ENCODE results near the gene AHDC1. TPM values are rescaled to one million over a fixed set of nuclear protein-coding genes. Genes with fewer than 3 reads are reported as not detected.
A peak's percentile ranks its signal among the peaks of the same experiment; 100 is the strongest.

Gene AHDC1
- total and polyA plus RNA-seq, 9 of the 15 experiments (the other 6 are each of a cell fraction or from before 2014, with no cell fraction given), result 0.21 to 36.4 (median 4.7) TPM

- no peak for TF ChIP-seq FOXP4 (CRISPR knock-in tag; IDR thresholded peaks at IDR 0.05; ENCODE audit: borderline replicate concordance)
- no peak for TF ChIP-seq ZBTB8A (IDR thresholded peaks at IDR 0.05; ENCODE audit: partially characterized antibody)
- TF ChIP-seq EP300 (IDR thresholded peaks at IDR 0.05; ENCODE audit: low read length), result no peak
- TF ChIP-seq DPF2 (IDR thresholded peaks at IDR 0.05), result peak; percentile 63; the same call in 1 of the 2 replicates
- no peak for TF ChIP-seq ZNF445 (CRISPR knock-in tag; IDR thresholded peaks at IDR 0.05; ENCODE audit: low read depth)
- no peak for TF ChIP-seq SMARCC2 (IDR thresholded peaks at IDR 0.05; ENCODE audit: low read depth)
- no peak for TF ChIP-seq POLR3A (IDR thresholded peaks at IDR 0.05; ENCODE audit: borderline replicate concordance, extremely low read depth, insufficient read depth, insufficient read length)
- TF ChIP-seq NR2C1 (IDR thresholded peaks at IDR 0.05), result no peak
- no peak for TF ChIP-seq NR2C1 (tag; IDR thresholded peaks at IDR 0.05)
- no peak for TF ChIP-seq ZNF589 (CRISPR knock-in tag; IDR thresholded peaks at IDR 0.05; ENCODE audit: low read depth)
- no peak for TF ChIP-seq DIDO1 (tag; IDR thresholded peaks at IDR 0.05; ENCODE audit: low read depth)
- TF ChIP-seq SIRT6 (IDR thresholded peaks at IDR 0.05; ENCODE audit: low read depth, low read length), result no peak
- TF ChIP-seq RREB1 (CRISPR knock-in tag; IDR thresholded peaks at IDR 0.05), result no peak
- TF ChIP-seq NFE2L1 (tag; IDR thresholded peaks at IDR 0.05; ENCODE audit: borderline replicate concordance, low read depth), result no peak
- TF ChIP-seq ZNF134 (CRISPR knock-in tag; conservative IDR thresholded peaks at IDR 0.05), result no peak
- no peak for TF ChIP-seq ATF3 (IDR thresholded peaks at IDR 0.05)
- TF ChIP-seq ATF3 (CRISPR knock-in tag; conservative IDR thresholded peaks at IDR 0.05), result no peak
- TF ChIP-seq KDM1A (IDR thresholded peaks at IDR 0.05), result peak in 1 of 2 experiments; percentile 61; a peak in 1 of 4 replicates
- no peak for TF ChIP-seq KAT8 (IDR thresholded peaks at IDR 0.05; ENCODE audit: low read depth)
- peak; percentile 91 for TF ChIP-seq GABPA (tag; conservative IDR thresholded peaks at IDR 0.05; ENCODE audit: low read depth)
These were observed at the start of gene AHDC1 (continued) for GRCh38 chr1:27603681-27604578.

Measured in K562 (cell line).